Sigmoid colon (tissue), 7 donors: ENCODE results near the gene GABRD. TPM values are rescaled to one million over a fixed set of nuclear protein-coding genes. Genes with fewer than 3 reads are reported as not detected.

Source experiments
- DNase-seq: peaks from one replicate; pipeline ENCODE4 v3.0.0-alpha.2; 2019
- H3K27ac ChIP-seq, 4 donors: fragments of 200-600 bp; sonication (generic); one replicate each; pipeline ENCODE4 v1.5.1; 2016 to 2019; ENCODE audit warnings: mild to moderate bottlenecking in 1 of 4
- H3K27me3 ChIP-seq, 3 donors: fragments of 200-600 bp; sonication (generic); one replicate each; pipeline ENCODE4 v1.5.1; 2019; ENCODE audit warnings: mild to moderate bottlenecking in 1 of 3
- H3K36me3 ChIP-seq, 4 donors: fragments of 200-600 bp; sonication (generic); one replicate each; pipeline ENCODE4 v1.5.1; 2016 to 2019
- H3K4me1 ChIP-seq, 4 donors: fragments of 200-600 bp; sonication (generic); one replicate each; pipeline ENCODE4 v1.5.1; 2017 to 2019
- H3K4me3 ChIP-seq, 4 donors: fragments of 200-600 bp; sonication (generic); one replicate each; pipeline ENCODE4 v1.5.1; 2017 to 2019; ENCODE audit warnings: mild to moderate bottlenecking in 2 of 4, moderate library complexity in 1 of 4
- H3K9me3 ChIP-seq, 4 donors: fragments of 200-600 bp in 3 of 4; sonication (generic) in 3 of 4; one replicate each; pipeline versions ENCODE4 v1.5.1 to v1.6.1; 2013 to 2019
- CTCF ChIP-seq, 4 experiments: fragments of 450-650 bp in 3 of 4; fragments of 200-600 bp in 1 of 4; IDR thresholded peaks; one replicate each; pipeline ENCODE4 v1.5.1; 2016 to 2019; ENCODE audit warnings: antibody characterized with exemption in 4 of 4, mild to moderate bottlenecking in 3 of 4, moderate library complexity in 2 of 4
- EP300 ChIP-seq, 4 donors: sonication (generic); formaldehyde crosslinking; IDR thresholded peaks; one replicate each; pipeline ENCODE4 v1.6.1; 2017; ENCODE audit warnings: antibody characterized with exemption in 4 of 4
- POLR2A ChIP-seq, 2 donors: fragments of 450-650 bp; IDR thresholded peaks; one replicate each; pipeline ENCODE4 v1.6.1; 2016; ENCODE audit warnings: antibody characterized with exemption in 2 of 2, mild to moderate bottlenecking in 2 of 2, moderate library complexity in 2 of 2
- POLR2AphosphoS5 ChIP-seq, 4 donors: sonication (generic); formaldehyde crosslinking; IDR thresholded peaks; one replicate each; pipeline ENCODE4 v1.6.1; 2017; ENCODE audit warnings: antibody characterized with exemption in 4 of 4
- WGBS, 2 donors: extraction: QIAGEN DNeasy Blood & Tissue Kit; methylation state at CpG; one replicate each; pipeline ENCODE4 v1.1.7; 2013; 5-methylcytosine and 5-hydroxymethylcytosine counted together
- intact Hi-C: fragments of 100-400 bp; cut with DNase I; formaldehyde crosslinking; loops from one replicate; pipeline ENCODE4 v1.15.1; 2023
- polyA plus RNA-seq, 3 donors: library from polyadenylated mRNA; stranded (reverse); fragments of 200-250 nt; gene quantifications; one replicate each; pipeline ENCODE4 v1.2.3, GENCODE V29; 2013
- total RNA-seq, 4 donors: library from RNA; depleted of rRNA; stranded (reverse); fragments of >200 nt; gene quantifications; one replicate each; pipeline ENCODE4 v1.1.0, GENCODE V29; 2016
- donor health status: healthy with polysubstance abuse.
- donor health status: Bipolar disorder and iron deficiency.
- donor health status: healthy.

GABRD gene
- total and polyA plus RNA-seq, 7 donors, result 0.51 TPM; not detected in 6

- intact Hi-C loops, result no loop called here
- H3K27me3 ChIP-seq, result peaks cover 3 to 49% (median 26%) of the 10 kb centered on the region in 3 donors
Measured at GRCh38 chr1:2027961-2028583, 8.9 kb downstream of the GABRD start.

DNA sequence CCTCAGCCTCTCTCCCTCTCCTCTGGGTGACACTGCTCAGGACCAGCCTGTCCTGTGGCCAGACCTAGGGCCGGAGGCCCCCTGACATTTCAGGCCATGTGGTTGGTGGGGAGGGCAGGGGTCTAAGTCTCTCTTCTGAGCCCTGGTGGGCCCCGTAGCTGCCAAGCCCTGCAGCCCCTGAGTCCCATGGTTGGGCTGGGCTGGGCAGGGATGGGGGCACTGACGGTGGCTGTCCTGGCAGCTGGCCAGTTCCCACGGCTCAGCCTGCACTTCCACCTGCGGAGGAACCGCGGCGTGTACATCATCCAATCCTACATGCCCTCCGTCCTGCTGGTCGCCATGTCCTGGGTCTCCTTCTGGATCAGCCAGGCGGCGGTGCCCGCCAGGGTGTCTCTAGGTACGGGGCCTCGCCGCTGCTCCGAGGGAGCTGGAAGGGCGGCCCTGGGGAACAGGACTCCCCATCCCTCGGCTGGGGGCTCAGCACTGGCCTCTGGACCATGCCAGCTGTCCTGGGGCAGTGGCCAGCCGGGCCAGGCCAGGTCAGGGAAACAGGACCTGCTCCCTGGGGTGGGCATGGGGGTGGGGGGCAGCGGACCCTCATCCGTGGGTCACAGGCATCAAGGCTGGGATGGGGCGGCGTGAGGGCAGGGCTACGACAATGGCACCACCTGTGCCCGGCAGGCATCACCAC is 9.9 kb downstream of the GABRD start:
- Histone ChIP-seq H3K9me3 (no peaks in the 10 kb centered on the region), H3K36me3 (no peaks in the 10 kb centered on the region), H3K27ac (no peak overlapping the region), H3K4me1 (peaks cover 0 to 11% (median 8%) of the 10 kb centered on the region in 4 donors), H3K4me3 (no peak overlapping the region), H3K27me3 (peaks cover 3 to 40% (median 16%) of the 10 kb centered on the region in 3 donors)
- intact Hi-C loops, result no loop called here
- no peak for DNase-seq
- WGBS, 2 donors, result 83 to 89% methylated on average over 26 of the region's 26 CpGs
- TF ChIP-seq POLR2AphosphoS5 (IDR thresholded peaks at IDR 0.05), result no peak
- no peak for TF ChIP-seq EP300 (IDR thresholded peaks at IDR 0.05)
- TF ChIP-seq CTCF (IDR thresholded peaks at IDR 0.05), result no peak
- TF ChIP-seq POLR2A (IDR thresholded peaks at IDR 0.05), result no peak

More at GRCh38 chr1:2027961-2028583, 8.9 kb downstream of the GABRD start:
- H3K4me3 ChIP-seq, result no peak overlapping the region
- DNase-seq, result peak; percentile 54
- no peaks in the 10 kb centered on the region for H3K36me3 ChIP-seq
- 87 to 91% methylated on average over 46 of the region's 46 CpGs for WGBS, 2 donors
- H3K27ac ChIP-seq, result no peak overlapping the region
- H3K4me1 ChIP-seq, result peaks cover 0 to 11% (median 8%) of the 10 kb centered on the region in 4 donors
- no peaks in the 10 kb centered on the region for H3K9me3 ChIP-seq
- TF ChIP-seq CTCF (IDR thresholded peaks at IDR 0.05) (no peak), POLR2AphosphoS5 (IDR thresholded peaks at IDR 0.05) (no peak), EP300 (IDR thresholded peaks at IDR 0.05) (no peak), POLR2A (IDR thresholded peaks at IDR 0.05) (no peak)

DNA sequence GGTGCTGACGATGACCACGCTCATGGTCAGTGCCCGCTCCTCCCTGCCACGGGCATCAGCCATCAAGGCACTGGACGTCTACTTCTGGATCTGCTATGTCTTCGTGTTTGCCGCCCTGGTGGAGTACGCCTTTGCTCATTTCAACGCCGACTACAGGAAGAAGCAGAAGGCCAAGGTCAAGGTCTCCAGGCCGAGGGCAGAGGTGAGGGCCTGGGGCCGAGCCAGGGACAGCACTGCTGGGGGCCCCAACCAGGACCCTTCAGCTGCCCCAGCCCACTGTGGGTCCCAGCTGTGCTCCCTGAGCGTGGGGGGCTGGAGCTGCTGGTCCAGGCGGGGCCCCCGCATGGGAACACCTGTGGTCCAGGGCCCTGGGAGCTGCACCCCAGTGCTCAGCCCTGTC is 10.4 kb downstream of the GABRD start:
- WGBS, 2 donors, result 84 to 91% methylated on average over 15 of the region's 15 CpGs
- no peak overlapping the region for H3K4me3 ChIP-seq
- no peaks in the 10 kb centered on the region for H3K36me3 ChIP-seq
- no peak overlapping the region for H3K27ac ChIP-seq
- H3K4me1 ChIP-seq, result peaks cover 0 to 11% (median 8%) of the 10 kb centered on the region in 4 donors
- TF ChIP-seq EP300 (IDR thresholded peaks at IDR 0.05) (no peak), CTCF (IDR thresholded peaks at IDR 0.05) (no peak), POLR2A (IDR thresholded peaks at IDR 0.05) (no peak), POLR2AphosphoS5 (IDR thresholded peaks at IDR 0.05) (no peak)
- peaks cover 3 to 34% (median 11%) of the 10 kb centered on the region in 3 donors for H3K27me3 ChIP-seq
- intact Hi-C loops, result no loop called here
- DNase-seq, result no peak
- H3K9me3 ChIP-seq, result no peaks in the 10 kb centered on the region

DNA sequence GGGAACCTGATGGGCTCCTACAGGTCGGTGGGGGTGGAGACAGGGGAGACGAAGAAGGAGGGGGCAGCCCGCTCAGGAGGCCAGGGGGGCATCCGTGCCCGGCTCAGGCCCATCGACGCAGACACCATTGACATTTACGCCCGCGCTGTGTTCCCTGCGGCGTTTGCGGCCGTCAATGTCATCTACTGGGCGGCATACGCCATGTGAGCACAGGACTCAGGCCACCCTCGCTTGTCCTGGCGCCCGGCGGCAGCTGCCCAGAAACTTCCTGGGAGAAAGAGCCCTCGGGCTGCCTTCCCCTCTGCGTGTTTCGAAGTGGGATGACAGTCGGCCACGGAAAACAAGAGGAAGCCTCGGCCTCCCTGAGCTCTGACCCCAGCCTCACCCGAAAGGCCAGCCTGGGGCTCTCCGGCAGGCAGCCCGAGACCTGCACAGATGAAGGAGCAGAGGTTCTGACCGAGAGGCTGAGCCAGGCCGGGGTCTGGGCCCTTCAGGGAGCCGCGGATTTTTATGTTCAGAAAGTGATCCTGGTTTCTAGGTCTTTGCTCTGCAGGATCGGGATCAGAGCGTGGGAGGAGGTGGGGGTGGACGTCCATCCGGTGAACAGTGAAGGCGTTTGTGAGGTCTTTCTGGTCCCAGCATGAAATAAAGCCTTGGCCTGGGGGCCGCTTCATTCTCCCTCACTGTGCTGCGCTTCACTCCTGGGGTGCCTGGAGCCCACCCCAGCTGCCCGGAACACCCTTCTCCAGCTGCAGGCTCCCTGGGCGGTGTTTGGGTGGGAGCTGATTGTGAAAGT is 11.1 kb downstream of the GABRD start:
- DNase-seq, result no peak
- Histone ChIP-seq H3K36me3 (no peaks in the 10 kb centered on the region), H3K4me3 (no peak overlapping the region), H3K27me3 (peaks cover 1 to 28% (median 4%) of the 10 kb centered on the region in 3 donors), H3K4me1 (peaks cover 0 to 8% (median 6%) of the 10 kb centered on the region in 4 donors), H3K27ac (no peak overlapping the region), H3K9me3 (no peaks in the 10 kb centered on the region)
- TF ChIP-seq EP300 (IDR thresholded peaks at IDR 0.05) (no peak), POLR2A (IDR thresholded peaks at IDR 0.05) (no peak), POLR2AphosphoS5 (IDR thresholded peaks at IDR 0.05) (no peak), CTCF (IDR thresholded peaks at IDR 0.05) (no peak)
- 88% methylated on average over 42 of the region's 42 CpGs for WGBS, 2 donors
- intact Hi-C loops, result no loop called here
